Calu3 (cell line): Measurements from ENCODE around the gene MYLK. TPM values are rescaled to one million over a fixed set of nuclear protein-coding genes. Genes with fewer than 3 reads are reported as not detected.
"Not testable (repeated sequence)": the region's sequence is repeated elsewhere in the genome, so short reads cannot be mapped to it uniquely, and the experiment has no call there.

Source experiments
- BruUV-seq: library from RNA; stranded (reverse); fragments of 400-500 nt; replicated peaks from 2 replicates; lab custom pipeline; 2021; lab: Mats Ljungman, UMichigan
- CTCF ChIA-PET: fragments of 300-600 bp; sonication (Branson Sonifier 250); formaldehyde crosslinking; loops from one replicate; lab custom pipeline; 2022; ENCODE audit warnings: antibody characterized with exemption; lab: Charles Lee
- DNase-seq: peaks from one replicate; pipeline ENCODE4 v3.0.0; 2022
- H3K27ac Mint-ChIP-seq: one replicate; pipeline ENCODE4 v1.8.0; 2022; ENCODE audit warnings: mixed read lengths; ENCODE audit not compliant: unreplicated experiment
- H3K27me3 Mint-ChIP-seq: one replicate; pipeline ENCODE4 v1.8.0; 2022; ENCODE audit warnings: mixed read lengths; ENCODE audit not compliant: unreplicated experiment
- H3K36me3 Mint-ChIP-seq: one replicate; pipeline ENCODE4 v1.8.0; 2022; ENCODE audit warnings: mild to moderate bottlenecking, moderate library complexity, mixed read lengths; ENCODE audit not compliant: insufficient read depth, unreplicated experiment
- H3K4me1 Mint-ChIP-seq: one replicate; pipeline ENCODE4 v1.8.0; 2022; ENCODE audit warnings: mild to moderate bottlenecking, low read depth, mixed read lengths; ENCODE audit not compliant: unreplicated experiment
- H3K4me3 Mint-ChIP-seq: one replicate; pipeline ENCODE4 v1.8.0; 2022; ENCODE audit warnings: mild to moderate bottlenecking, low read depth, moderate library complexity, mixed read lengths; ENCODE audit not compliant: unreplicated experiment
- H3K9me3 Mint-ChIP-seq: one replicate; pipeline ENCODE4 v1.8.0; 2022; ENCODE audit warnings: low read depth, mixed read lengths; ENCODE audit not compliant: unreplicated experiment
- CTCF ChIP-seq: fragments of 200-600 bp; IDR thresholded peaks from one replicate; pipeline ENCODE4 v1.8.0; 2022; ENCODE audit warnings: antibody characterized with exemption; ENCODE audit not compliant: unreplicated experiment
- intact Hi-C: fragments of 100-400 bp; cut with micrococcal nuclease; formaldehyde crosslinking; loops from one replicate; pipeline ENCODE4 v1.10.0; 2022; ENCODE audit not compliant: unreplicated experiment
- total RNA-seq: library from RNA; stranded (reverse); gene quantifications from 2 replicates; pipeline ENCODE4 v1.2.3, GENCODE V29; 2022

MYLK gene
- total RNA-seq, 1 experiment from 2014 or later = 10.7 TPM

DNA sequence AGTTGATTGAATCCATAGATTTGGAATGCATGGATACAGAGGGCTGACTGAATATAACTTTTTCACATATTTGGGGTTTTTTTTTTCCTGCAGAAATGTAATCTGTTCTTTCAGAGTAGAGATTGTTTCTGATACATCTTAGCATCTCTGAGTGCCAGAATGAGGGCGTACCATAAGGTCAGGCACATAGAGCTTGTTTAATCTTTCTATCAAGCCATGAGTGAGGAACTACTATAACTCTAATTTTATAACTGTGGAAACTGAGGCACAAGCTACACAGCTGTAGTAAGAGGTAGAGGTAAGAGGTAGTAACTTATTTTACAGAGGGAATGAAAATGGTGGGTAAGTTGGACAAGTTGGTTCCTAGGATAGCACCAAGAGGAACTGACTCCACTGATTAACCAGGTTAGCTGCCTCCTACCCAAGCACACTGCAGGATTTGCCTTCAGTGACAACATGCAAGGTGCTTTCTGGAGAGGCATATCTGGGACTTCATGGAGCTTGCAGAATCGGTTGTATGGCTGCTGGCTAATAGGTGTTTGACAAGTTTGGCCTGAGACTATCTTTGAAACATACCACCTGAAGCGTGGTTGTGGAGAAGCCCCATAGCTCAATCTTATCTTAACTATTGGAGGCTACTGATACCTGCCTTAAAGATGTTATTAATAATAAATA is 275.7 kb downstream of the MYLK start:
- H3K4me3 Mint-ChIP-seq = no peak overlapping the region
- intact Hi-C loops = no loop called here
- no peaks in the 10 kb centered on the region for H3K27me3 Mint-ChIP-seq
- DNase-seq = no peak
- peaks cover 23% of the 10 kb centered on the region for H3K4me1 Mint-ChIP-seq
- no TSS peak for BruUV-seq
- H3K36me3 Mint-ChIP-seq = peaks cover 18% of the 10 kb centered on the region
- no peaks in the 10 kb centered on the region for H3K9me3 Mint-ChIP-seq
- no peak overlapping the region for H3K27ac Mint-ChIP-seq
- CTCF ChIA-PET = no interaction called here
- no peak for TF ChIP-seq CTCF

DNA sequence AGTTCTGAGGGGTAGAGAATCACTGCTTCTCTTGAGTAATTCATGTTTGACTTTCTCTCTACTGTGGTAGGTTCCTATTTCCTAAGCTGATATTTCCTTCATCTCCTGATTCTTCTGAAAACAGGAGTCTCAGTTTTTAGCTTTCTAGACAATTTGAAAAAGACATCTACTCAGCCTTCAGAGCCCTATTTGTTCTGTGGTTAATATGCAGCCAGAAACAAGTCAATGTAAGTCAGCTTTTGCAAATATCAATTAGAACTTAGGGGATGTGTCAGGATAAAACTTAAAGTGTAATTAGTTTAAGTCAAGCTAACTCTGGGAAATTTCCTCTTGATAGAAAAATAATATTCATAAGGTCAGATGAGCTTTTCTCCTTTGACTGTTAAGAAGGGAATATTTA is 277.6 kb downstream of the MYLK start:
- no peak for DNase-seq
- intact Hi-C loops = no loop called here
- no peaks in the 10 kb centered on the region for H3K9me3 Mint-ChIP-seq
- peaks cover 13% of the 10 kb centered on the region for H3K36me3 Mint-ChIP-seq
- CTCF ChIA-PET = interaction anchor here (0.9 to 1.3 kb wide), 3 partner anchors 12 to 36 kb away, joined by 3 to 6 read pairs (median 5); partner anchors contain the start of gene HACD2
- peaks cover 33% of the 10 kb centered on the region for H3K4me1 Mint-ChIP-seq
- no TSS peak for BruUV-seq
- H3K4me3 Mint-ChIP-seq = peak overlapping the region; percentile 50
- TF ChIP-seq CTCF = no peak
- H3K27me3 Mint-ChIP-seq = no peaks in the 10 kb centered on the region
- peak overlapping the region; percentile 89 for H3K27ac Mint-ChIP-seq

DNA sequence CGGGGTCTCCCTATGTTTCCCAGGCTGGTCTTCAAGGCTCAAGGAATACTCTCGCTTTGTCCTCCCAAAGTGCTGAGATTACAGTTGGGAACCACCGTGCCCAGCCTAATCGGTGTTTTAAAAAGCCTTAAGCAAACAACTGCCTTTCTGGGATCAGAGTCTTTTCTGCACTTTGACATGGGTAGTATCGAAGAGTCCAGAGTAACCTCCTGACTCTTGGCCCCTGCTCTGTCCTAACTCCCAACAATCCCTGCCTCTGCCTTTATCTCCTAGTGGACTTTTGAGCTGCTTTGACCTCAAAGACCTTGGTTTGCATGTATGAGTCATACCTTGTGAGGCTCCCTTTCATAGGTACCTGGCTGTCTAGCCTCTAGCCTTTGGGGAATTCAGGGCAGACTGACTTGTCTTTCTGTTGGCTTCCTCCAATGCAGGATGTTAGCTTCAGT is 278.3 kb downstream of the MYLK start:
- intact Hi-C loops = no loop called here
- Mint-ChIP-seq H3K4me1 (peaks cover 40% of the 10 kb centered on the region), H3K36me3 (peaks cover 13% of the 10 kb centered on the region), H3K4me3 (peak overlapping the region; percentile 50), H3K27me3 (no peaks in the 10 kb centered on the region), H3K9me3 (no peaks in the 10 kb centered on the region), H3K27ac (peak overlapping the region; percentile 89)
- TF ChIP-seq CTCF = no peak
- no TSS peak for BruUV-seq
- CTCF ChIA-PET = interaction anchor here (0.9 to 1.3 kb wide), 3 partner anchors 12 to 37 kb away, joined by 3 to 6 read pairs (median 5); partner anchors contain the start of gene HACD2
- peak; percentile 40 for DNase-seq

GRCh38 chr3:123603153-123603552 is 281.0 kb downstream of the MYLK start:
- intact Hi-C loops, H3K4me3 Mint-ChIP-seq, CTCF ChIA-PET, BruUV-seq, H3K27ac Mint-ChIP-seq, H3K27me3 Mint-ChIP-seq, H3K9me3 Mint-ChIP-seq, H3K36me3 Mint-ChIP-seq, DNase-seq: not testable (repeated sequence)
- H3K4me1 Mint-ChIP-seq = peaks cover 48% of the 10 kb centered on the region

GRCh38 chr3:123602325-123602724 is 281.8 kb downstream of the MYLK start:
- H3K27ac Mint-ChIP-seq = no peak overlapping the region
- peaks cover 48% of the 10 kb centered on the region for H3K4me1 Mint-ChIP-seq
- no peak overlapping the region for H3K4me3 Mint-ChIP-seq
- intact Hi-C loops = loop anchor here (1.0 kb wide), 1 partner anchor 16 kb away; no protein-coding TSS in a partner anchor
- CTCF ChIA-PET = interaction anchor here (1.2 to 1.4 kb wide), 2 partner anchors 16 to 40 kb away, joined by 4 to 5 read pairs; no protein-coding TSS in a partner anchor
- peaks cover 2% of the 10 kb centered on the region for H3K9me3 Mint-ChIP-seq
- BruUV-seq = no TSS peak
- TF ChIP-seq CTCF = no peak
- no peaks in the 10 kb centered on the region for H3K27me3 Mint-ChIP-seq
- DNase-seq = peak; percentile 76
- H3K36me3 Mint-ChIP-seq = peaks cover 9% of the 10 kb centered on the region

- intact Hi-C loops, H3K9me3 Mint-ChIP-seq, H3K4me3 Mint-ChIP-seq, H3K27me3 Mint-ChIP-seq, DNase-seq, H3K36me3 Mint-ChIP-seq, BruUV-seq: not testable (repeated sequence)
- peaks cover 40% of the 10 kb centered on the region for H3K4me1 Mint-ChIP-seq
- CTCF ChIA-PET = interaction anchor here (1.2 kb wide), 1 partner anchor 15 kb away, joined by 4 read pairs; no protein-coding TSS in a partner anchor
- H3K27ac Mint-ChIP-seq = peak overlapping the region; percentile 75
These were observed 283.3 kb downstream of the MYLK start for GRCh38 chr3:123600863-123601262.
